CMK (cell line): ENCODE data around the gene MAN1A2.
"Not testable (repeated sequence)": the region's sequence is repeated elsewhere in the genome, so short reads cannot be mapped to it uniquely, and the experiment has no call there.

Experiments
- DNase-seq: peaks from one replicate; pipeline ENCODE4 v3.0.0-alpha.2; 2010; ENCODE audit warnings: low read depth

MAN1A2 gene

DNA sequence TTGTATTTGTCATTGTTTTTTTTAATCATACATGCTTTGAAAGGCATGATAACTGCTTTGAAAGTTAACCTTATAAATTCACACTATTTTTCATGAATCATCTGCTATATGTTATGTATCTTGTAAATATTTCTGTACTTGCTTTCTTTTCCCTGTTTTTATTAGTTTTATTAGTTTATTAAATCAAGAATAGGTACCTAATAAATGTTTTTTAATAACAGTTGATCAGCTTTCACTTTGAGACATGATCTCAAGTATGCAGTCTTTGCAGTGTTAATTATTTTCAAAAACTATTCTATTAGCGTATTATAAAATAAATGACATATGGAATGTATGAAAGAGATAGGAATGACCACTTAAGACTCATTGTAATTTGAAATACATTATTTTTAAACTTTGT, 127.8 kb downstream of the MAN1A2 start:
- no peak for DNase-seq

DNA sequence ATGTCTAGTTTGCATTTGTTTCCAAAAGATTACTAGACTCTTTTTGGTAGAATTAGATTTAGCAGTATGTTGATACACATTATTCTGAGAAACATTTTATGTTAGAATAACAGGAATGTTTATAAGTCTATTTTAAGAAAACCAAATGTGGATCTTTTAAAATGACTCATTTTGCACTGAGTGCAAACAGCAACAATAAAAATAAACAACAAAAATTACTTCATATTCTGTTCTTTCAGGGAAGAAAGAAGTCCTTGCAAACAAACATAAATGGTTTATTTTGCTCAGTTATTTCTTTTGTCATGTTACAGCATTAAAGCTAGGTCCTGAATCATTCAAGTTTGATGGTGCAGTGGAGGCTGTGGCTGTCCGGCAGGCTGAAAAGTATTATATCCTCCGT, 131.8 kb downstream of the MAN1A2 start:
- DNase-seq, result no peak

DNA sequence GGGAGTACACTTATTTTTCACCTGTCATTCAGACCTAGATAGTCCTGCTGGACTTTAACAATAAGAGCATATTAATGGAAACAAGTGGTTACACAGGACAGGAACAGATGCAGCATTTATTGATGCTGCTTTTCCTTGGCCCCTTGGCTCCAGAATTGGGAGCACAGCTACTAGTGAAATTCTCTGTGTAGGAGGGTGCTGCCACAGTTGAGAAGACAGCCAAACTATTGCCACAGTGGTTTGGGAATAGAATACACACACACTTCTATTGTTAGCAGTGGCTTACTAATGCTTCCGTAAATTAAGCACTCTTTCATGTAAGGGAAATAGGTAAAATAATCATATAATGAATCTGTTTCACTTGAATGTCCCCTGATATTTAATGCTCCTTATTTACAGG, 133.3 kb downstream of the MAN1A2 start:
- no peak for DNase-seq

DNA sequence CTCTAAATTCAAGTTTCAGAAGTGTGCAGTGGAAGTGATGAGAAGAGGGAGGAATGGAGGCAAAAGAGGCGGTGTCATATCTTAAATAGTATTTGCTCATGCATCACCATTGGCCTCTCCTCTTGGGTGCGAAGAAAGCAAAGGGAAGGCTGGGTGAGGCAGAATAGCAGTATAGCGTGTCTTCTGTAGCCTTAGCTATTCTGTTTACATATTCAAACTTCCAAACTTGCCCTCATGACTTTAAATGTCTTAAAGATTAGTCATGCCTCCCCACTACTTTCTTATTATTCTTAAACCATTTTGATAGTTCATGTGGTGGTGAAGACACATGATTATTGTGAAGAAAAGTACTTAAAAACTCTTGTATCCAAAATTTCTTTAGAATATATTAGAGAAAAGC, 134.0 kb downstream of the MAN1A2 start:
- no peak for DNase-seq

DNA sequence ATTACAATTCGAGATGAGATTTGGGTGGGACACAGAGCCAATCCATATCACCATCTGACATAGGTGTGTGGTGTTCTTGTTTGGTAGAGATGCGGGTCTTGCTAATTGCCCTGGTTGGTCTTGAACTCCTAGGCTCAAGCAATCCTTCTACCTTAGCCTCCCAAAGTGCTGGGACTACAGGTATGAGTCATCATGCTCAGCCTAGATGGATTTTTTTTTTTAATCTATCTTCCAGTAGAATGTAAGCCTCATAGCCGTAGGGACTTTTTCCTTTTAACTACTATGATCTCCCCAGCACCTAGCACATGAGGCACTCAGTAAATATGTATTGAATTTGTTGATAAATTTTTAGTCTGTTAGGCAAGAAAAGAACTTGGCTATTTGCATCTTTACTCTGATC, 144.0 kb downstream of the MAN1A2 start:
- DNase-seq, result no peak

DNA sequence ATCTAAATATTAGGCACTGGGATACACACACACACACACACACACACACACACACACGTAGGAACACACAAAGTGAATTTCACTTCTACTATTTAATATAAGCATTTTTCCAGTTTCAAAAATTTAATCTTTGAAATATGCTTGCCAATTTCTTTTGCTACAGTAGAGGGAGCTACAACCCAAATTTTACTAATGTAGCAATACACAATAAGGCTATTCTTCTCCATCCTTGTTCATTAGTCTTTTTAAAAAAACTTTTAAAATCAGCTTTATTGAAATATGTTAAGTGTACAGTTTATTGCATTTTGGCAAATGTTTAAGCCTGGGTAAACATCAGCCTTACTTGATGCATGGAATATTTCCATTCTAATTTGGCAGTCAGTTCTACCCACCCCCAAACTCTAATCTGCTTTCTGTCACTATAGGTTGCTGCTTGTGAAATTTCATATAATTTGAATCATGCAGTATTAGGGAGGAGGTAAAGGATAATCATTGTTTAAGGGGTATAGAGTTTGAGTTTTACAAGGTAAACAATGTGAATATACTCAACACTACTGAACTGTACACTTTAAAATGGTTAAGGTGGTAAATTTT, 145.6 kb downstream of the MAN1A2 start:
- no peak for DNase-seq

DNA sequence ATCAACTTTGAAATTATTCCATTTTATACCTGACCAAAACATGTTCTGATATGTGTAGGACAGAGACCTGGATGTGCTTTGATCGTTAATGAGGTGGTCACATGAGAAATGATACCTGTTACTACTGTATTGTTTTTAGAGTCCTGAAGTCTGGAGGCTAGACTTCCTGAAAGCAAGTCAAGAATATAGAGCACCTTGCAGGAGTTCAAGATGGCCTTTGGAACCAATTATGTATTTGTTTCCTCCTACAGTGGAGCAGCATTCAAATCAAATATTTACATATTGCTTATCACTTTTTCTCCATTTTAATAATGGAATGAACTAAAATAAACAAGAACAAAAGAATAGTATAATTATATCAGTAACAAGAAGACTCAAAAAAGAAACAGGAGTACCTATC, 155.9 kb downstream of the MAN1A2 start:
- no peak for DNase-seq

DNA sequence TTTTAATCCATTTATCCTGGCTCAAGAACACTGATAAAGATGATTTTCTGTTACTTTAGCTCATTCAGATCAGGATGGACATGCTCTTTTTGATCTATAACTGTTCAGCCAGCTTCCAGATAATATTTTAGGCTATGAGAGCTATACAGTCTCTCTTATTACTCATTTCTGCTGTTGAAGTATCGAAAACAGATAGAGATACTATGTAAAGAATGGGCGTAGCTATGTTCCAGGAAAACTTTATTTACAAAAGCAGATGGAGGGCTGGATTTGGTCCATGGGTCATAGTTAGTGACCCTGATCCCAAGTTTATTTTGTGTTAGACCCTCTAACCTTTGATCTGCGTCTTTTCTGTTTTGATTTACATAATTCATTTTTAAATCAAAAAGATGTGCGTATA, 159.8 kb downstream of the MAN1A2 start:
- no peak for DNase-seq

DNA sequence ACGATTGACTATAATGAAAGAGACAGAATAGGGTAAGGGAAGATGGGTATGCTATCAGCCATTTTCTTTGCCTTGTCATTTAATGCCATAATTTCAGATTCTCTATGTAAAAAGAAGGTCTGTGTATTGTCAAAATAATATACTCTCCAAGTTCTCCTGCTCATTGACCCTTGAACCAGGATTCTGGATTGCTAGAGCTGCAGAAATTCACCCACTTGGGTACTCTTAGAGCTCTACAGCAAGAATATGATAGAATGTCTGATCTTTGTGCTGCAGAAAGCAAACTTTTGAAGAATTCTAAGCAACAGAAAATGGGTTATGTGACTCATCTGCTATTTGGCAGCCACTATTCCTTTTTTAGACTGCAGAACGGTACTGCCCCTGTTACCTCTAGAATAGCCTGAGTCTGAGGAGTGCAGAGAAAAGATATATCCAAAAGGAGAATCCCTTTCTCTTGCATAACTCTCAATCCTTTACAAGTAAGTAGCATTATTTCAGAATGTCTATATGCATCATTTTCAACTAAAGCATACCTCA, 160.4 kb downstream of the MAN1A2 start:
- no peak for DNase-seq

DNA sequence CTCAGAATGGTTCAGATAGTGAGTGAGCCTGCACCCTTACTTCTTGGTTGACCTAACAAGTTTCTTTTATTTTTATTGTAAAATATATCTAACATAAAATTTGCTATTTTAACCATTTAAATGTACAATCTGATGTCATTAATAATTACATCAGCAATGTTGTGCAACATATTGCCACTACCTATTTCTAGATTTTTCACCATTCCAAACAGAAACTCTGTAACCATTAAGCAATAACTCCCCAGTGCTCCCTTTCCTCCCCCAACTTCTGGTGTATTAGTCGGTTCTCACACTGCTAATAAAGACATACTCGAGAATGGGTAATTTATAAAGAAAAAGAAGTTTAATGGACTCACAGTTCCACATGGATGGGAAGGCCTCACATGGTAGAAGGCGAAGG, 162.4 kb downstream of the MAN1A2 start:
- no peak for DNase-seq

DNA sequence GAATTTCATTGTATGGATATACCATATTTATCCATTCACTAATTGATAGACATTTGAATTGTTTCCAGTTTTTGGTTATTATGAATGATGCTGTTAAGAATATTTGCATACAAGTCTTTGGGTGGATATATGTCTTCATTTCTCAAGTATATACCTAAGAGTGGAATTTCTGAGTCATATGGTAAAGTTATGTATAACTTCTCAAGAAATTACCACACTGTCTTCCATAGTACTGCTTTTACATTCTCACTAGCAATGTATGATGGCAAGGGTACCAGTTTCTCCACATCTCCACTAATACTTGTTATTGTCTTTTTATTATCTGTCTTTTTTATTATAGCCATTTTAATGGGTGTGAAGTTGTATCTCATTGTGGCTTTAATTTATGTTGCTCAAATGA, 164.0 kb downstream of the MAN1A2 start:
- no peak for DNase-seq

DNA sequence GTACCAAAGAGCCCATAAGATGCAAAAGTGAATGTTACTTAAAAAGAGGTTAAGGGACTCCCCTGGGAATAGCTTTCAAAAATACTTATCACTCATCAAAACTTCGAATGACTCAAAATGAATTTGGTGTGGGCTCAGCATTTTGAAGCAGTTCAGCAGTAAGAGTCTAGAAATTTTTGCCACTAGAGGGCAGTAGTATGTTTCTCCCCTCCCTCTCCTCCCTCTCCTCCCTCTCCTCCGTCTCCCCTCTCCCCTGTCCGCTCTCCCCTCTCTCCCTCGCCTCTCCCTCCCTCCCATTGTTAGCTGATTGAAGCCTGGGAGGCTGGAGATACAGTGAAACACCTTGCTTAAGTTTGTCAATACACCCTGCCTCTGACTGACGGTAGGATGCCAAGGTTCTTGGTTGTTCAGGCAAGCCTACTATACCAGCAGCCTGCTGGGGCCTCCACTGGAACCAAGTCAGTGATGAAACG, 167.8 kb downstream of the MAN1A2 start:
- DNase-seq, result peak; percentile 54

DNA sequence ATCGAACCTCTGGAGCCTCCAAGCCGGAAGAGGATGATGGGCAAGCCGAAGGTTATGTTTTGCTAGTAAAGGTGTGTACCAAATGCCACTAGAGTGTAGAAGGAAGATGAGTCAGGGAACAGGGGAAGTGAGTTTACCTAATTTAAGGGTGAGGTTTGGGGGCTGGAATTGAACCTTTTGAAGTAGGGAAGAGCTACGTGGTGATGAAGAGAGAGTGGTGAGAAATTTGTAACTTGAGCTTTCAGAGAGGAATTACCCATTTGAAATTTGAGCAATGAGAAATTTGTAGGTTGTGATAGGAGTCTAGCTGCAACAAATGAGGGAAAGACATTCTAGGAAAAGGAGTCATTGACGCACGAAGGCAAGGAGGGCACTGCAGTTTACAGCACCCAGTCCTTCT, 168.6 kb downstream of the MAN1A2 start:
- DNase-seq, result no peak

DNA sequence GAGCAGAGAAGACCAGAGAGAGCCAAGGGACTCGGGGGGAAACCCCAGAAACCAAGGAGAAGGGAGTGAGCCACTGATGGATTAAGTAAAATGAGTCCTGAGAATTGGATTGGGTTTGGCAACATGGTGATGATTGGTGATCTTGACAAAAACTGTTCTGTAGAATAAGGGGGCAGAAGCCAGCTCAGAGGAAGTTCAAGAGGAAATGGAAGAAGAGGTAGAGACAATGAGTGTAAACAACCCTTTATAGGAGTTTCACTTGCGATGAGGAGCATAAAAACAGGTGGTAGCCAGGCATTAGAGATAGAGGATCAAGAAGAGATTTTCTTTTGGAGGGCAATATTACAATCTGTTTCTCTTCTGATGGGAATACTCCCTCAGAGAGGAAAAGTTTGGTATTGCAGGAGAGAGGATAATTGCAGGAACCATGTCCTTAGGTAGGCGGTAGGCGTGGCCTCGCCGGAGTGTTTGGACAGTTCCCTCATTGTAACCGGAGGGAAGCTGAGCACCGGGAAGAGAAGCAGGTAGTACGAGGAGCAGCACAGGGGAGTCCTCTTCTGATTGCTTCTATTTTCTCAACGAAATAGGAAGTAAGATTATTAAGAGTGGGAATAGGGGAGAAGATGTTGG, 170.2 kb downstream of the MAN1A2 start:
- DNase-seq, result no peak

DNA sequence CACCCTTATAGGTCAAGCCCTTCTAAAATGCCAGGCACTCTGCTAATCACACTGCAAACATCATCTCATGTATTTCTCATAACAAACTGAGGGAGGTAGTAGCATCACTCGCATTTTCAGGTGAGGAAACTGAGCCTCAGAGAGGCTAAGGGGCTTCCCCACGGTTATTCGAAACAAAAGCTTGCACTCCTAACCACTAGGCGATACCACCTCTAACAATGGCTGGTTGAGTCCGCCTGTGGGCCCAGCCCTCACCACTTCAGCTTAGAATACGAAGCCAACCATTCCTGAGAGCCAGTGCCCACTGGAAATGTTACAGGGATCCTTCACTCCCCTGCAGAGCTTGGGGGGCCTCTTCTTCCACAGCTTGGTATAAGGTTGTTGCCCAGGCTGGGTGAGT, 173.3 kb downstream of the MAN1A2 start:
- DNase-seq, result no peak

DNA sequence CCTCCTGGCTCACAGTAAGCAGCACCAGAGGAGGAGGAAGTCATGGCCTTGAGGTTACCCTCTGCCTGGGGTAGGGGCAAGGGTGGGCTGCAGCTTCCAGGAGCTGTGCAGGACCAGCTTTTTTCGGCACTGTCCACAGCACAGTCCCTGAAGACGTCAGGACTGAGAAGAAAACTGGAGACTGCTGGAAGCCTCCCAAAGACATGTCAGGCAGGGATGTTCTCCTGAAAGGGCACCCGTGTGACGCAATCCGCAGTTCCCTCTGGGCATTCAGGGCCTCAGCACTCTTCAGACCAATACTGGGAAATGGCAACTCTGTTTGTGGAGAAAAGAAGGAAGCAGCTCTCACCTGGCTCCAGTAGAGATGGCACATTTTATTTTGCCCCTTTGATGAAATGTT, 173.8 kb downstream of the MAN1A2 start:
- DNase-seq, result no peak

DNA sequence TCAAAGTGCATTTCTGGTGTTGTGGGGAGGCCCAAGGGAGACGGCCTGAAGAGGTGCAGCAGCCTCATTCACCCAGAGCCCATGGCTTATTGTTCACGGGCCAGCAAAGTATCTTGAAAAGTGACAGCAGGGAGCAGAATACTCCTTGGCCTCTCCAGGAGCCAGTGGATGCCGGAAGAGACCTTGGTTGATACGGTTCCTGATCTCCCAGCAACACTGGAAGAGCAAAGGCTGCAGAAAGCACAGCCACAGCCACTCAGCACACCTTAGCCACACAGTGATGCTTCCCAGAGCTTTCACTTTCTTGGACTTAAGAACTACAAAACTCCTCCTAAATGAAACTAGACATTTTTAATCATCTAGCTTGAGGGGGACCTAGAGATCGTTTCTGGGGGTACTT, 174.3 kb downstream of the MAN1A2 start:
- no peak for DNase-seq

DNA sequence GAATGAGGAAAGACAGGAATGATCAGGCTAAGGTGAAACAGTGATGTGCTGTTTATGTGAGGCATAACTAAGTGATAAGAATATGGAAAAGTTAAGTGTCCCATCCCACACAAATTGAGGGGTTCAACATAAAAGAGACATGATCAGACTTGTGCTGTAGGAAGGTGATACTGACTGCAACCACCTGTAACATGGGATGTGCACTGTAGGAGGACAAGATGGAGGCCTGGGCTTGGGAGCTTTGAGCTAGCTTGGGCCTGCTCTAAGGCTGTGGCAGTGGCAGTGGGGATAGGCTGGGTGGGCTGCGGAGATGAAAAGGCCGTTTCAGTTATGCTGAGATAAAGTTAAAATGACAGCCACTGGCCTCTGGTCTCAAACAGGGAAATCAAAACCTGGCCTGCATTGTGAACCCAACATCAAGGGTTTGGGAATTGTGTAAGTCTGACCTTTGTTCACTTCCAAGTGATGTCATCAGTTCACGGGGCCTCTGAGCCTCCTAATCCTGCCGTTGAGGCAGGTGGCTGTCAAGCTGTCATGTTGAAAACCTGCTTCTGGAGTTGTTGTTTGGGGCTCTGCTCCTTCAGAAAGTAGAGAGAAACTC, 177.4 kb downstream of the MAN1A2 start:
- no peak for DNase-seq

DNA sequence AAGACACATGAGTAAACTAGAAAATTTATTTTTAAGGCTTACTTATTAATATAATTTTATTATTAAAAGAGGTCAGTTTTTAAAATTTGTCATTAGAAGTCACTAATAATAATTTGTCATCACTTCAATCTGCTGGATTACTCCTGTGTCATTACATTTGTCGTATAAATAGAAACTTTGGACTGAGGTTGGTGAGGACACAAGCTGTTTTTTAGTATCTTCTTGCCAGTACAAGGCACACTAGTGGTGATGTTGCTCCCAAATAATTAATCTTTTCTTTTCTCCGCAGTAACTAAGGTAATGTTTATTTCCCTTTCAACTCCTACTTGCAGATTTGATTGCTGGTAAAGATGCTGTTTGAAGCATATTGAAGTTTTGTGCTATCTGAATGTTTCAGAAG, 179.2 kb downstream of the MAN1A2 start:
- no peak for DNase-seq

DNA sequence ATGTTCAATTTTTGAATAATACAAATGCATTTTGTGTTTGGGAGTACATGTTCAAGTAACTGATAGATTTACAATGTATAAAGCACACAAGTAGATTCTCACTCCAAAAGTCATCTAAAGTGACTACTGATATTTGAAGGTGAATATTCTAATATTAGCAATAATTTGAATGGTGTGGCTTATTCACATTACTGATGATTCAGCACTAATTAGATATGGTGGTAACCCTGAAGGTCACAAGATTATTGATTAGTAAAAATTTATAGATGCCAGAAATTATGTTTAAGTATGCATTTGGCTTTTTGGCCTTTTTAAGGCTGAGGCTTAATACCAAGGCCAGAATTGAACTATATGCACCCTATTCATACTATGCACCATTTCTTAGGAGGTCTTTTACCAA, 186.2 kb downstream of the MAN1A2 start:
- DNase-seq, result no peak

DNA sequence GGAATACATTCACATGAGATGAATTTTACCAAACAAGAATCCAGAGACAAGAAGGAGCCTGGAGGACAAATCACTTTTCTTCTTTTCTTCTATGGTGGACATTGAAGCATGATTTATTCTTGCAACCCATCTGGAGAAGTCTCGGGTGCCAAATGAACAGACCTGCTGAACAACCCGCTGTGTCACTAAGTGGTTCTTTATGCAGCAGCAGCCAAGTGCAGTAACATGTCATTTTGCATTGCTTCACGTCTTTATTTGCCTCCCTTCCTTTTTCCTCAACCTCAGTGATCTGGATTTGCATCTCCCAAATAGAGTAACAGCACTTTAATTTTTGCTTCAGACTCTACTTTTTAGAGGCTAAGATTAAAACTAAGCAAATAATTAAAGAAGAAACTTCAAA, 188.6 kb downstream of the MAN1A2 start:
- DNase-seq, result no peak

DNA sequence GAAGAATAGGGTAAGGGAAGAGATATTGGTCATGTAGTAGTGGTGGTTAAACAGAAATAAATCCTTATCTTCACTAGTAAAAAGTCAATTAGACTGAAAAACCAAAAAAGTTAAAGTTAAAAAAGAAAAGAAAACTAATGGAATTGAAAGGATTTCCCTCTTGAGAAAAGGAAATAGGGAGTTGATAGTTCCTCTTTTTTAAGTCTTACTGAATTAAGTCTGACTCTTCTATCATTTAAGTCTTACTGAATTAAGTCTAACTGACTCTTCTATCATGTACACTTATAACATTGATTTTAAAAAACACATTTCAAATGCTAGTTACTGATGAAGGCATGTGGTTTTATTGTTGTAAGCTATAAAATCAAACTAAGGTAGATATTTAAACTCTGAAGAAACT, 189.1 kb downstream of the MAN1A2 start:
- no peak for DNase-seq

DNA sequence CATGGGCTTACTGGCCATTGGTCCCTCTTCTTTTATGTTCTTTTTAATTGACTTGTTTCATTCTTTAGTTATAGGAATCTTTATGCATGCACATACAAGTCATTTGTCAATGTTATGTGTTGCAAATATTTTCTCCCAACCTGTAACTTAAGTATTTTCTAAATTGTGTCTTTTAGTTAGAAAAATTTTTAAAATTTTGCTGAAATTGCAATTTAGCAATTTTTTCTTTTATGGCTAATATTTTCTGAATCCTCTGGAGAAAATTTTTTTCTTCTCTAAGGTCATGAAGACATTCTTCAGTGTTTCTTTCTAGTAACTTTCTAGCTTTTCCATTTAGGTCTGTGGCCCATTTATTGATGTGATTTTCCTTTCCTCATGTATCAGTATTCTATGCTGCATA, 189.7 kb downstream of the MAN1A2 start:
- DNase-seq, result no peak

DNA sequence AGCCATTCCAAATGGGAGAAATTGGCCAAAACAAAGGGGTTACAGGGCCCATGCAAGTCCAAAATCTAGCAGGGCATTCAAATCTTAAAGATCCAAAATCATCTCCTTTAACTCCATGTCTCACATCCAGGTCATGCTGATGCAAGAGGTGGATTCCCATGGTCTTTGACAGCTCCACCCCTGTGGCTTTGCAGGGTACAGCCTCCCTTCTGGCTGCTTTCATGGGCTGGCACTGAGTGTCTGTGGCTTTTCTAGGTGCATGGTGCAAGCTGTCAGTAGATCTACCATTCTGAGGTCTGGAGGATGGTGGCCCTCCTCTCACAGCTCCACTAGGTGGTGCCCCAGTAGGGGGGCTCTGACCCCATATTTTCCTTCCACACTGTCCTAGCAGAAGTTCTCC, 191.2 kb downstream of the MAN1A2 start:
- not testable (repeated sequence) for DNase-seq
